IMR-90 (cell line): ENCODE results near the gene PLCG1. TPM values are rescaled to one million over a fixed set of nuclear protein-coding genes. Genes with fewer than 3 reads are reported as not detected.

Source experiments
- MAFK ChIP-seq: IDR thresholded peaks from 2 replicates; pipeline ENCODE4 v1.6.1; 2012; ENCODE audit warnings: low read depth, low read length, improper control_type of control experiment
- MAZ ChIP-seq: IDR thresholded peaks from 2 replicates; pipeline ENCODE4 v1.6.1; 2012; ENCODE audit warnings: low read depth, mild to moderate bottlenecking, low read length, improper control_type of control experiment, moderate library complexity, borderline replicate concordance
- RCOR1 ChIP-seq: IDR thresholded peaks from 2 replicates; pipeline ENCODE4 v1.6.1; 2012; ENCODE audit warnings: mild to moderate bottlenecking, low read length, improper control_type of control experiment; ENCODE audit not compliant: insufficient replicate concordance
- RFX5 ChIP-seq: IDR thresholded peaks from 2 replicates; pipeline ENCODE4 v1.8.0; 2012; ENCODE audit warnings: low read depth, mild to moderate bottlenecking, low read length, moderate library complexity
- polyA plus RNA-seq, 3 experiments: library from polyadenylated mRNA; depleted of rRNA; stranded (reverse); fragments of >200 nt; gene quantifications; 2 replicates each; pipeline ENCODE4 v1.2.3, GENCODE V29; 2012; ENCODE audit warnings: low replicate concordance in 1 of 3
- total RNA-seq: library from RNA; depleted of rRNA; stranded (reverse); fragments of >200 nt; gene quantifications from 2 replicates; pipeline ENCODE4 v1.2.3, GENCODE V29; 2012

PLCG1 gene
- total and polyA plus RNA-seq, 2 of the 4 experiments (the other 2 are of a cell fraction): 59.1 to 69.1 TPM

DNA sequence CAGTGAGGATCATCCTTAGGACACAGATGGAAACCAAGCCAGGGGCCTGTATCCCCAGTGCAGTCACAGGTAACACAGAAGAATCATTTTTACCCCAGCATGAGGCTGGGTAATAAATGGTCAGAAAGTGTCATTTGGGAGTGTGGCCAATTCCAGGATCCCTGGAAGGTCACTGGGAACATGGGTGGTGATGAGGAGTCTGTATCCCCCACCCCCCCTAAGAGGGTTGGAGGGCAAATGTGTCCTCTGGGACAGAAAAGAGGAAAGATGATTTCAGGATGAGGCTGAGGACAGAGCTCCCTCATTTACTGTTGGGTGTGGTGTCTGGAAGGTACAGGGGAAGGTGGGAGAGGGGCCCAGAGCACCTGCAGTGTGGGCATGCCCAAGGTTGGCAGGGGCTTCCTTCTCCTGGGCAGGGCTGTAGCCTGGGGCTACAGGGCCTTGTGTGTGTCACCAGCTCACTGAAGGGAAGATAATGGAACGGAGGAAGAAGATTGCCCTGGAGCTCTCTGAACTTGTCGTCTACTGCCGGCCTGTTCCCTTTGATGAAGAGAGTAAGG lies 34.5 kb downstream of the PLCG1 start (continued):
- TF ChIP-seq MAZ (no peak), RFX5 (no peak), MAFK (no peak), RCOR1 (no peak)
